Fibroblast of peridontal ligament (primary cell): Measurements from ENCODE around the gene LYST.
A peak's percentile ranks its signal among the peaks of the same experiment; 100 is the strongest.
"Not testable (repeated sequence)": the region's sequence is repeated elsewhere in the genome, so short reads cannot be mapped to it uniquely, and the experiment has no call there.

Experiments
- DNase-seq: peaks from one replicate; pipeline ENCODE4 v3.0.0-alpha.2; 2010; ENCODE audit errors: extremely low read depth

The LYST gene

GRCh38 chr1:235821361-235821981, 45.2 kb downstream of the LYST start:
- DNase-seq, result peak; percentile 85

GRCh38 chr1:235820061-235820460, 46.6 kb downstream of the LYST start:
- no peak for DNase-seq

- DNase-seq, result no peak
Measured at GRCh38 chr1:235818632-235819136, 48.0 kb downstream of the LYST start.

- no peak for DNase-seq
Measured at GRCh38 chr1:235817101-235817728, 49.5 kb downstream of the LYST start.

DNA sequence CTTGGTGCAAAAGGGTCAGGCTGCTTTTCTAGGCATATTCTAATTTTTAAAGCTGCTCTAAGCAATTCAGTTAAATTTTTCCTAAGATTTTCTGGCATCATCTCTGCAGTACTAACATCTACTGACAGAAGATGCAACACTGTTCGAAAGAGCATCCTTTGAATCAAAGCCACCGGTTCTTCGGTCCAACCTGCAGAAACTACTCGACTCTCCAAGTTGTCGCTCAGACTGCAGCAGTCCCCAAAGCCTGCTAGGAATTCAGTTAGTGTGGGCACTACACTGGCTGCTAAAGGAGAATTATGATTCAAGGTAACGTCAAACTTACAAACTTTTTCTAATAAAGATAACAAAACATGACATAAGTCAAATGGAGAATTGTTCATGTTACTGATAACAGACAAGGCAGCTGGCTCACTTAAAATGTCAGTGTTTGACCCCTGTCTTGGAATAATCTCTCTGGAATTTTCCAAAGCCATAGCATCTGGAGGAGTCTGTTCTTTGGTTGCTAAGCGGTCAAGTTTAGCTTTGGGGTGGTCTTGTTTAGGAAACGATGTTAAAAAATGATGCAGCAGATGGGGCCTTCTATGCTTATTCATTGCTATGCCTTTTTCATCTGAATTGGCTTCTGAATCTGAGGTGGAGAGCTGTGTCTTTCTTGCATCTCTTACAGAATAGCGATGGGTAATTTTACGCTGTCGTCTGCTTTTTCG, 56.9 kb downstream of the LYST start:
- peak; percentile 12 for DNase-seq

DNA sequence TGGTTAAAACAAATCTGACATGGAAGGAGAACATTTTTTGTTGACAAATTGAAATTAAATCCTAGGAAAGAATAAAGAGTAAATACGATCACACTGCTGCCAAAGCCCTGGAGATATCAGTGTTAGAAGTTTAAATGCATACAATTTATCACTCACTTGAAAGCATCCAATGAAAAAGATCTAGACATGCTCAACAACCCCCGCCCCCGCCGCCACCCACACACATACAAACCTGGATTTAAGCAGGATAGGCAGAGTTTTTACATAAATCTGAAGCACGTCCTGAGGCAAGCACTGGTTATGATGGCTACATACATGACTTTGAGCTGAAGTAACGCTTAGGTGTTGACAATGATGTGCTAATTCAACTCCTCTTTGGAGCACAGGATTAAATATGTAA, 58.5 kb downstream of the LYST start:
- DNase-seq, result no peak

DNA sequence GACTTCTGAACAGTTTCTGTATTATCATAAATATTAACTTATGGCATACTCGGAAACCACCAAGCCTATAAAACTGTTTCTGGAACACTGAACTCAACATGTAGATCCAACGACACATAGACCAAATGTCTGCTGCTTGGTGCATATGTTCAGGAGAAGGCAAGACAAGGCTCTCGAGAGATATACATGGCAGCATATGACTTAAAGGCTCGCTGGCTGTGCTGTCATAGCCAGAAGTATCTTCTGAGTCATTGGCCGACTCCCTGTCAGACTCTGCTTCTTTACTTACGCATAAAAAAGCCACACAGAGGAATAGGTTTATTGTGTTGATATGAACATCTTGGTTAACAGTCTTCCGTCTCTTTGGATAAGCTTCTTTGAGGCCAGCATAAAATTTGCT, 60.6 kb downstream of the LYST start:
- DNase-seq, result no peak

DNA sequence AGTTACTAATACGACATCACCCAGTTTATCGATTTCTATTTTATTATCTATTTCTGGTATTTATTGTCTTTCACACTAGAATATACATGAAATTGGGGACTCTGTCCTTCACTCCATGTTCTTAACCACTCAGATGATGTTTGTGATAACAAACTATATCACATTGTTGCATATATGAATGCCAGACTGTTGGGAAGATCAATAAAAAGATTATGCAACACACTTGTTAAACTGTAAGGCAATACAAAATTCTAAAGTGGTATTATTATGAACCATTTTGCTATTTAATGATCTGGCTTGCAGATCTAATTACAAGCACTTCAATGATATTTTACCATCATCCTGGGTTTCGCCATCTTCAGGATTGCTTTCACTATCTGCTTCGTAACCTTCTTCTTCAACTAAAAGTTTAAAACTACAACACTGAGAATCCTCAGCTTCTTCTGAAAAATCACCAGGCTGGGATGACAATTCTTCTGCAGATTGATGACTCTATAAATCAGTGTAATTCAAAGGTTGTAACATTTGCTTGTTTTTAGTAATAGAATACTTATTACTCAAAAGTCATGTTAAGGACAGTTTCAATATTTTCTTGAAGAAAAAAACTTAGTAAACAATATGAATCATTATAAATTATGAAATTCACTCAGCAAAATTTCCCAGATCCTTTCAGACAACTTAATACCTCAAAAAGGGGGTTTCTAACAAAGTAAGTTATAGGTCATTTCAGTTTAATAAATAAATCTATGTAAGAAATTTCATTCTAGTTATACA, 63.9 kb downstream of the LYST start:
- no peak for DNase-seq

GRCh38 chr1:235799264-235799663, 67.4 kb downstream of the LYST start:
- no peak for DNase-seq

GRCh38 chr1:235791532-235792060, 75.1 kb downstream of the LYST start:
- DNase-seq, result no peak

DNA sequence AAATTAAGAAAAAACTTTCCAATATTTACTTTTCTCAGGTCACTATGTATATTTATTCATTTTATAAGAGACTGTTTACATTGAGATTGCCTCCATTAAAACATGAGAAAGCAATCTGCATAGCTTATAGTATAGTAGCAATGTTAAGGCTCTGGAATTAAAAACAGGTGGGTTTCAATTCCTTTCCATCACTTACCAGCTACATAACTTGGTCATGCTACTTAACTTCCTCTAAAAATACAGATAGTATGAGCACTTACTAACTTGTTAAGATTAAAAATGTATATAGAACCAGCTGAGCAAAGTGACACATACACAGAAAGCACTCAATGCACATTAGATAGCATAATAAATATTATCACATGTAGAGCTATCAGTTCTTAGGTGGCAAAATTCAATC, 76.6 kb downstream of the LYST start:
- no peak for DNase-seq

GRCh38 chr1:235786227-235786898, 80.3 kb downstream of the LYST start:
- DNase-seq, result not testable (repeated sequence)

DNA sequence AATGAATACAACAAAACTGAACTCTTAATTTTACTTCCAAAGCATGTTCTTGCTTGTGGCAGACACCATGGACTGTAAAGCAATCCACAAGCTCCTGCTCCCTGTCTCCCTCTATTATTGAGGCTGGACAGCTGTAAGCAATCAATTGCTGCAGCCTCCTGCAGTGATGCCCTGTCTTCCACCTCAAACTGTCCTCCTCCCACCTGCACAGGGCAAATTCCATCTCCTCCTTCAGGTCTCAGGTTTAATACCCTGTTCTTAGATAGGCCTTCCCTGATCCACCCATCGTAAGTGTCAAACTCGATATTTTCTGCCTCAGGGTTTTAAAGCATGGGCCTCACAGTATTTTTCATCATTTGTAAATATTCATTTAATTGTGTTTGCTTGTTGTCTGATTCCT, 81.8 kb downstream of the LYST start:
- no peak for DNase-seq

GRCh38 chr1:235783148-235783776, 83.4 kb downstream of the LYST start:
- peak; percentile 75 for DNase-seq

- DNase-seq, result peak; percentile 46
Measured at GRCh38 chr1:235782601-235783000, 84.1 kb downstream of the LYST start.

- DNase-seq, result peak; percentile 52
Measured at GRCh38 chr1:235781807-235782206, 84.9 kb downstream of the LYST start.

DNA sequence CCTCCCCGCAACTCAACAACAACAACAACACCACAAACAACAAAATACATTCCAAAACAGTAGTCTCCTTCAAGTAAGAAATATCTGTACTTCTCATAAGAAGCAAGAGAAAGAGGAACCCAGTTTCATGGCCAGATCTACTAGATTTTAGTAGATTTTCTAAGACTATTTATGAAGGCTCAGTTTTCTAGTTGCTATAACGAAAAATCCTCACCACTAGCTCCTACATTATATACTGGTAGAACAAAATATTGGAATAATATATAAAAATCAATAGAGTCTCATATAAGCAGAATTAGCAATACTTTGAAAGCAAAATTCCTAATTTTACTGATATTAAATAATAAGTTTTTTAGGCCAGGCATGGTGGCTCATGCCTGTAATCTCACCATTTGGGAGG, 86.9 kb downstream of the LYST start:
- no peak for DNase-seq

DNA sequence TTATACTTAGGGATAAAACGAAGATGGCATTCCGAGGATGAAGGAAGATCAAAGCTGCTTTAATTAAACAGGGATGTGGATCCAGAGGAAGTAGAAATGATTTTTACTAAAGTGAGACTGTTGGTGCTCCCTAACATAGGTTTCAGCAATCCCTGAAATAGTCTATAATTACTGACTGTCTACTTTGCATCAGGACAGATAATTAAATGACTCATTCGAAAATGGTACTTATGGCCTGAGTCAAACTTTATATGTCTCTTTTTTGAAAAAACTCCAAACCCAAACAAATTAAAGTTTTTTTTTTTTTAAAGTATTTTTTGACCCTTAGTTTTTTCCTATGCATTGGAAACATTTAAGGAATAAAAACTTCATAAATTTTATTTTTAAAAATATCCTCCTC, 90.3 kb downstream of the LYST start:
- DNase-seq, result peak; percentile 14

DNA sequence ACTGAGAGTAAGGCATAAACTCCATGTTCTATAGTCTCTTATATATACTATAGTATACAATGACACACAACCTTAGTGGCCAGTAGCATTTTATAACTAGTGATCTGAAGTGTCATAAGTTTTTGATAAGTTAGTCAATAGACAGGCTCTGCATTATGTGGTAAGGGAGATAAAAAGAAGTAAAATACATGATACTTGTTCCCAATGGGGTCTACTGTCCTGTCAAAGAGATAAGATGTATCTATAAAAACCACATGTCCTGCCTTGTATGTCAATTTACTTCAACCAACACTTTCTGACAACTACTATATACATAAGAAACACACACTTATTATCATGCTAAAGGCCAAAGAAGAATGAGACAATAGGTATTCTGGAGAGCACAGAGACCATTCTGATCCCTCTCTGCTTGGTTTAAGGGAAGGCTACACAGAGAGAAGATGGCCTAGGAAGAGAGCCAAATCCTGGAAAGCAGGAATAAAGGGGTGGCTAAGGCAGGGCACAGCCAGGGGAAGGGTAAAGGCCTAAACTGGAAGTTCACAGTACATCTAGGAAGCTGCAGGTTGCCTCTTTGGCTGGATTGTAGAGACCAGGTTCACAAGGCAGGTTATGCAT, 91.4 kb downstream of the LYST start:
- no peak for DNase-seq

DNA sequence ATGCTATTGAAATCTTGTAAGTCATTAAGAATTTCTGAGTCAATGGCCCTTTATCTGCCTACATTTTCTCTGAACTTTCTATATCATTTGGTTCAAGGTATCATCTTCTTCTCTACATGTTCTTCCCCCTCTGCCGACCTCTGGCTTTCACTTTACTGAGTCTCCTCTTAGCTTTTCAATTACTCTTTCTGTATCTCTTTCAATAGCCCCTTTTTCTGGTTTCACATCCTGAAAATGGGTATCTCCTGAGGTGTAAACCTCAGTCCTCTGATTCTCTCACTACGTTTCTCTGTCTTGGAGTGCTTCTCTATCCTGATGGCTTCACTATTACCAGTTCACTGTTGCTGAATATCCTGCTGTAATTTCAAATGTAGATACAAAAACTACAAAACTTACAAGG, 98.9 kb downstream of the LYST start:
- DNase-seq, result no peak
